ENCODE results near the gene PRDM5.

Gene PRDM5

GRCh38 chr4:120775431-120775830 is 147.1 kb downstream of the PRDM5 start:
- TF ChIP-seq CREB1 (IDR thresholded peaks at IDR 0.05; ENCODE audit: low read depth), result no peak
- TF ChIP-seq REST (IDR thresholded peaks at IDR 0.05; ENCODE audit: low read depth), result no peak
- no peak for TF ChIP-seq EGR1 (IDR thresholded peaks at IDR 0.05)
- TF ChIP-seq RAD21 (IDR thresholded peaks at IDR 0.05; ENCODE audit: low read depth), result no peak
- TF ChIP-seq USF1 (IDR thresholded peaks at IDR 0.05), result no peak
- no peak for TF ChIP-seq EP300 (IDR thresholded peaks at IDR 0.05; ENCODE audit: borderline replicate concordance)
- no peak for TF ChIP-seq TAF1 (IDR thresholded peaks at IDR 0.05; ENCODE audit: low read depth)
- TF ChIP-seq MAX (IDR thresholded peaks at IDR 0.05), result no peak
- TF ChIP-seq ZBTB7A (IDR thresholded peaks at IDR 0.05; ENCODE audit: low read depth), result no peak
- no peak for TF ChIP-seq FOXM1 (IDR thresholded peaks at IDR 0.05; ENCODE audit: borderline replicate concordance, low read depth)
- no peak for TF ChIP-seq NFIC (IDR thresholded peaks at IDR 0.05)
- TF ChIP-seq TCF12 (IDR thresholded peaks at IDR 0.05; ENCODE audit: low read depth), result no peak
- no peak for TF ChIP-seq CEBPB (IDR thresholded peaks at IDR 0.05)
- TF ChIP-seq TEAD4 (IDR thresholded peaks at IDR 0.05), result no peak
- TF ChIP-seq YY1 (IDR thresholded peaks at IDR 0.05; ENCODE audit: low read depth), result no peak

GRCh38 chr4:120773641-120774040 is 148.9 kb downstream of the PRDM5 start:
- no peak for TF ChIP-seq TEAD4 (IDR thresholded peaks at IDR 0.05)
- TF ChIP-seq ZBTB7A (IDR thresholded peaks at IDR 0.05; ENCODE audit: low read depth), result no peak
- TF ChIP-seq EP300 (IDR thresholded peaks at IDR 0.05; ENCODE audit: borderline replicate concordance), result no peak
- no peak for TF ChIP-seq YY1 (IDR thresholded peaks at IDR 0.05; ENCODE audit: low read depth)
- TF ChIP-seq MAX (IDR thresholded peaks at IDR 0.05), result no peak
- TF ChIP-seq FOXM1 (IDR thresholded peaks at IDR 0.05; ENCODE audit: borderline replicate concordance, low read depth), result no peak
- no peak for TF ChIP-seq REST (IDR thresholded peaks at IDR 0.05; ENCODE audit: low read depth)
- no peak for TF ChIP-seq NFIC (IDR thresholded peaks at IDR 0.05)
- no peak for TF ChIP-seq RAD21 (IDR thresholded peaks at IDR 0.05; ENCODE audit: low read depth)
- no peak for TF ChIP-seq CREB1 (IDR thresholded peaks at IDR 0.05; ENCODE audit: low read depth)
- no peak for TF ChIP-seq EGR1 (IDR thresholded peaks at IDR 0.05)
- TF ChIP-seq TAF1 (IDR thresholded peaks at IDR 0.05; ENCODE audit: low read depth), result no peak
- TF ChIP-seq CEBPB (IDR thresholded peaks at IDR 0.05), result no peak
- no peak for TF ChIP-seq USF1 (IDR thresholded peaks at IDR 0.05)
- no peak for TF ChIP-seq TCF12 (IDR thresholded peaks at IDR 0.05; ENCODE audit: low read depth)

GRCh38 chr4:120771907-120772306 is 150.6 kb downstream of the PRDM5 start:
- TF ChIP-seq EP300 (IDR thresholded peaks at IDR 0.05; ENCODE audit: borderline replicate concordance) (no peak), NFIC (IDR thresholded peaks at IDR 0.05) (no peak), YY1 (IDR thresholded peaks at IDR 0.05; ENCODE audit: low read depth) (no peak), REST (IDR thresholded peaks at IDR 0.05; ENCODE audit: low read depth) (no peak)

- TF ChIP-seq CEBPB (IDR thresholded peaks at IDR 0.05), result no peak
- no peak for TF ChIP-seq YY1 (IDR thresholded peaks at IDR 0.05; ENCODE audit: low read depth)
- no peak for TF ChIP-seq TEAD4 (IDR thresholded peaks at IDR 0.05)
- TF ChIP-seq MAX (IDR thresholded peaks at IDR 0.05), result no peak
- no peak for TF ChIP-seq REST (IDR thresholded peaks at IDR 0.05; ENCODE audit: low read depth)
- no peak for TF ChIP-seq RAD21 (IDR thresholded peaks at IDR 0.05; ENCODE audit: low read depth)
- TF ChIP-seq TCF12 (IDR thresholded peaks at IDR 0.05; ENCODE audit: low read depth), result no peak
- TF ChIP-seq TAF1 (IDR thresholded peaks at IDR 0.05; ENCODE audit: low read depth), result no peak
- no peak for TF ChIP-seq NFIC (IDR thresholded peaks at IDR 0.05)
- TF ChIP-seq ZBTB7A (IDR thresholded peaks at IDR 0.05; ENCODE audit: low read depth), result no peak
- TF ChIP-seq EGR1 (IDR thresholded peaks at IDR 0.05), result no peak
- TF ChIP-seq CREB1 (IDR thresholded peaks at IDR 0.05; ENCODE audit: low read depth), result no peak
- TF ChIP-seq USF1 (IDR thresholded peaks at IDR 0.05), result no peak
- TF ChIP-seq EP300 (IDR thresholded peaks at IDR 0.05; ENCODE audit: borderline replicate concordance), result no peak
Observed at GRCh38 chr4:120770897-120771296, 151.6 kb downstream of the PRDM5 start.
